H1 (cell line): ENCODE results near the gene CACNA1D. TPM values are rescaled to one million over a fixed set of nuclear protein-coding genes. Genes with fewer than 3 reads are reported as not detected.

Experiments used
- CHD2 ChIP-seq: IDR thresholded peaks from 2 replicates; pipeline ENCODE4 v1.6.1; 2012; ENCODE audit warnings: low read length, improper control_type of control experiment
- HDAC2 ChIP-seq, 2 experiments: fragments of 300-600 bp in 1 of 2; sonication (generic) in 1 of 2; IDR thresholded peaks; 2 replicates each; pipeline ENCODE4 v1.6.1; 2011 to 2012; ENCODE audit warnings: low read depth in 2 of 2, low read length in 2 of 2, mild to moderate bottlenecking in 2 of 2, moderate library complexity in 2 of 2, borderline replicate concordance in 1 of 2, inconsistent platforms in 1 of 2
- MAFK ChIP-seq: IDR thresholded peaks from 2 replicates; pipeline ENCODE4 v1.6.1; 2012; ENCODE audit warnings: low read depth, mild to moderate bottlenecking, improper control_type of control experiment, low read length
- NRF1 ChIP-seq: IDR thresholded peaks from 2 replicates; pipeline ENCODE4 v1.6.1; 2011; ENCODE audit warnings: mild to moderate bottlenecking, low read depth, low read length, improper control_type of control experiment
- SP1 ChIP-seq: IDR thresholded peaks from 2 replicates; pipeline ENCODE4 v1.6.1; 2011; ENCODE audit warnings: low read depth, low read length
- SP4 ChIP-seq: IDR thresholded peaks from 2 replicates; pipeline ENCODE4 v1.6.1; 2012; ENCODE audit warnings: low read length, inconsistent platforms
- TCF12 ChIP-seq: IDR thresholded peaks from 2 replicates; pipeline ENCODE4 v1.6.1; 2011; ENCODE audit warnings: low read depth, mild to moderate bottlenecking, low read length
- polyA plus RNA-seq, 7 experiments: library from polyadenylated mRNA; depleted of rRNA in 3 of 7; stranded (reverse) in 5 of 7; unstranded in 2 of 7; fragments of >200 nt in 5 of 7; fragments of 200-250 nt in 2 of 7; gene quantifications; 1 replicate in 5 of 7; 2 replicates in 1 of 7; 4 replicates in 1 of 7; pipeline versions ENCODE4 v1.2.1 to v1.2.3, GENCODE V29; 2011 to 2013; ENCODE audit warnings: missing spikeins in 2 of 7, mixed read lengths in 2 of 7
- total RNA-seq: library from RNA; stranded (reverse); fragmentation: NEBNext Ultra II Directional; extraction: Animal tissue kit (Norgen Biotek cat#: 25700); gene quantifications from 2 replicates; pipeline ENCODE4 v1.2.1, GENCODE V29; 2021

The CACNA1D gene
- total and polyA plus RNA-seq, 2 of the 8 experiments (the other 6 are each of a cell fraction or from before 2014, with no cell fraction given), result 2.0 to 2.9 TPM

- no peak for TF ChIP-seq HDAC2 (IDR thresholded peaks at IDR 0.05; ENCODE audit: borderline replicate concordance in 1 of 2, low read depth in 2 of 2, low read length in 2 of 2)
- no peak for TF ChIP-seq MAFK
- no peak for TF ChIP-seq SP1
- TF ChIP-seq TCF12, result no peak
- no peak for TF ChIP-seq SP4
- no peak for TF ChIP-seq NRF1
- no peak for TF ChIP-seq CHD2
- TF ChIP-seq, all 59 proteins: peak for 0
Observed at GRCh38 chr3:53805463-53806159, 311.2 kb downstream of the CACNA1D start (continued).
